Measurements from ENCODE around the gene EFR3B.

DNA sequence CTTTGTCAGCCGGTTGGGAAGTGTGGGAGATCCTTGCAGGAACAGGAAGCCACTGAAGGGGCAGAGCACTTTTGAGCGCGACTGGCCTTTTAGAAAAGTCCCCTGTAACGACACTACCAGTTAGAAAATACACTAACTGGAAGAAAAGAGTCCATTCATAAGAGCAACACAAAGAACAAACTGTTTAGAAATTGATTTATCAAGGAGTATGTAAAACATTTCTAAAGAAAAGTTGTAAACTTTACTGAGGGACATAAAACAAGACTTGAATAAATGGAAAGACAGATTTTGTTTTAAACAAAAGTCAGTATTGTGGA, 156.3 kb downstream of the EFR3B start:
- TF ChIP-seq, protein P1, sequence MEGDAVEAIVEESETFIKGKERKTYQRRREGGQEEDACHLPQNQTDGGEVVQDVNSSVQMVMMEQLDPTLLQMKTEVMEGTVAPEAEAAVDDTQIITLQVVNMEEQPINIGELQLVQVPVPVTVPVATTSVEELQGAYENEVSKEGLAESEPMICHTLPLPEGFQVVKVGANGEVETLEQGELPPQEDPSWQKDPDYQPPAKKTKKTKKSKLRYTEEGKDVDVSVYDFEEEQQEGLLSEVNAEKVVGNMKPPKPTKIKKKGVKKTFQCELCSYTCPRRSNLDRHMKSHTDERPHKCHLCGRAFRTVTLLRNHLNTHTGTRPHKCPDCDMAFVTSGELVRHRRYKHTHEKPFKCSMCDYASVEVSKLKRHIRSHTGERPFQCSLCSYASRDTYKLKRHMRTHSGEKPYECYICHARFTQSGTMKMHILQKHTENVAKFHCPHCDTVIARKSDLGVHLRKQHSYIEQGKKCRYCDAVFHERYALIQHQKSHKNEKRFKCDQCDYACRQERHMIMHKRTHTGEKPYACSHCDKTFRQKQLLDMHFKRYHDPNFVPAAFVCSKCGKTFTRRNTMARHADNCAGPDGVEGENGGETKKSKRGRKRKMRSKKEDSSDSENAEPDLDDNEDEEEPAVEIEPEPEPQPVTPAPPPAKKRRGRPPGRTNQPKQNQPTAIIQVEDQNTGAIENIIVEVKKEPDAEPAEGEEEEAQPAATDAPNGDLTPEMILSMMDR (IDR thresholded peaks at IDR 0.05): no peak
- TF ChIP-seq ZFX (IDR thresholded peaks at IDR 0.05; ENCODE audit: borderline replicate concordance): no peak

Data from 22Rv1 (cell line).